ENCODE results near the gene ELMO1. TPM values are rescaled to one million over a fixed set of nuclear protein-coding genes. Genes with fewer than 3 reads are reported as not detected.

The ELMO1 gene
- polyA plus RNA-seq, 3 donors, result 11.1 to 11.8 (median 11.4) TPM

Other genes starting within 250 kb of the ELMO1 start
- gene GPR141, start 234.9 kb upstream of the ELMO1 start, polyA plus RNA-seq (ENCODE audit: insufficient read length in 3 of 3), result under 1 TPM in 2 of 3 donors, not detected in 1; 0.18 to 0.40 TPM

Data from renal pelvis (tissue), 3 donors.